Measurements from ENCODE around the gene ZNF609. TPM values are rescaled to one million over a fixed set of nuclear protein-coding genes. Genes with fewer than 3 reads are reported as not detected.

Gene ZNF609
- total and polyA plus RNA-seq, 4 donors = 4.6 to 18.1 (median 8.0) TPM

DNA sequence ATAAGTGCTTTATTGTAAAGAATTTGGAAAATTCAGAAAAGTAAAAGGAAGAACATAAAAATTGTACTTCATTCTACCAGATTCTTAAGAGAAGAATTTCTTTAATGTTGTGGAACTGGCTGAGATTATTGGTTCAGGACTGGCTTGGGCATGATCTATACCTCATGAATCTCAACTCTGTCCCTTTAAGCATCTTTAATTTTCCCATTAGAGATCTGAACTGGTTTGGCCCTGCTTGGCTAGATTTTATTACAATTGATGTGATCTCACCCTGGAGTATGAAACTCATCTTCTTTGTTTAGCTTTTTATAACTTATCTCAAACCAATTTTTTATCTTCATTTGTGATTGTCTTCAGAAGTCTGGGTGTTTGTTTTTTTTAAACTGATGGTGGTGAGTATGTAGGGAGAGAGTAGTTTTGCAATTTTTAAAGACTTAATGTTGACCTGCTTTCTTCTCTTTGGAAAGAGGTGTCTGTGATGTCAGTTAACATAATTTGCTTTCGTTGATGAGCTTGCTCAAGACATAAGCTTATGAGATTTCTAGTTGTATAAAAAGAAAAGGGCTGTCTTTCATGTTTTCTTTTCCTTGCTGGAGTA lies 61.9 kb downstream of the ZNF609 start:
- DNase-seq (ENCODE audit: low spot score) = no peak
- H3K36me3 ChIP-seq (ENCODE audit: control insufficient read depth in 4 of 4, insufficient read depth in 3 of 4, low read depth in 1 of 4, low read length in 3 of 4) = peaks cover 0 to 3% (median under 1%) of the 10 kb centered on the region in 4 donors
- H3K27ac ChIP-seq (ENCODE audit: low read depth in 1 of 2, low read length in 2 of 2) = no peak overlapping the region

More for the DNA sequence above, 61.9 kb downstream of the ZNF609 start:
- H3K4me3 ChIP-seq (ENCODE audit: low read depth in 1 of 3, low read length in 3 of 3) = no peak overlapping the region
- H3K9me3 ChIP-seq (ENCODE audit: control insufficient read depth in 4 of 4, low read length in 3 of 4) = no peaks in the 10 kb centered on the region
- H3K4me1 ChIP-seq (ENCODE audit: control insufficient read depth in 4 of 4, insufficient read depth in 4 of 4, low read length in 3 of 4) = peaks cover 0 to 7% (median 3%) of the 10 kb centered on the region in 4 donors
- H3K27me3 ChIP-seq (ENCODE audit: control insufficient read depth in 4 of 4, insufficient read depth in 4 of 4, low read length in 3 of 4) = no peaks in the 10 kb centered on the region
- 61% methylated on average over 1 of the region's 1 CpG for WGBS
- TF ChIP-seq JUND (IDR thresholded peaks at IDR 0.05) = no peak
- TF ChIP-seq HNF4A (conservative IDR thresholded peaks at IDR 0.05) = no peak
- TF ChIP-seq GABPA (IDR thresholded peaks at IDR 0.05 in 1 of 2, conservative IDR thresholded peaks at IDR 0.05 in 1 of 2) = no peak
- no peak for TF ChIP-seq RAD21 (IDR thresholded peaks at IDR 0.05)
- TF ChIP-seq TAF1 (conservative IDR thresholded peaks at IDR 0.05) = no peak
- TF ChIP-seq, protein P1, sequence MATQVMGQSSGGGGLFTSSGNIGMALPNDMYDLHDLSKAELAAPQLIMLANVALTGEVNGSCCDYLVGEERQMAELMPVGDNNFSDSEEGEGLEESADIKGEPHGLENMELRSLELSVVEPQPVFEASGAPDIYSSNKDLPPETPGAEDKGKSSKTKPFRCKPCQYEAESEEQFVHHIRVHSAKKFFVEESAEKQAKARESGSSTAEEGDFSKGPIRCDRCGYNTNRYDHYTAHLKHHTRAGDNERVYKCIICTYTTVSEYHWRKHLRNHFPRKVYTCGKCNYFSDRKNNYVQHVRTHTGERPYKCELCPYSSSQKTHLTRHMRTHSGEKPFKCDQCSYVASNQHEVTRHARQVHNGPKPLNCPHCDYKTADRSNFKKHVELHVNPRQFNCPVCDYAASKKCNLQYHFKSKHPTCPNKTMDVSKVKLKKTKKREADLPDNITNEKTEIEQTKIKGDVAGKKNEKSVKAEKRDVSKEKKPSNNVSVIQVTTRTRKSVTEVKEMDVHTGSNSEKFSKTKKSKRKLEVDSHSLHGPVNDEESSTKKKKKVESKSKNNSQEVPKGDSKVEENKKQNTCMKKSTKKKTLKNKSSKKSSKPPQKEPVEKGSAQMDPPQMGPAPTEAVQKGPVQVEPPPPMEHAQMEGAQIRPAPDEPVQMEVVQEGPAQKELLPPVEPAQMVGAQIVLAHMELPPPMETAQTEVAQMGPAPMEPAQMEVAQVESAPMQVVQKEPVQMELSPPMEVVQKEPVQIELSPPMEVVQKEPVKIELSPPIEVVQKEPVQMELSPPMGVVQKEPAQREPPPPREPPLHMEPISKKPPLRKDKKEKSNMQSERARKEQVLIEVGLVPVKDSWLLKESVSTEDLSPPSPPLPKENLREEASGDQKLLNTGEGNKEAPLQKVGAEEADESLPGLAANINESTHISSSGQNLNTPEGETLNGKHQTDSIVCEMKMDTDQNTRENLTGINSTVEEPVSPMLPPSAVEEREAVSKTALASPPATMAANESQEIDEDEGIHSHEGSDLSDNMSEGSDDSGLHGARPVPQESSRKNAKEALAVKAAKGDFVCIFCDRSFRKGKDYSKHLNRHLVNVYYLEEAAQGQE (IDR thresholded peaks at IDR 0.05) = no peak
- TF ChIP-seq, protein P2, sequence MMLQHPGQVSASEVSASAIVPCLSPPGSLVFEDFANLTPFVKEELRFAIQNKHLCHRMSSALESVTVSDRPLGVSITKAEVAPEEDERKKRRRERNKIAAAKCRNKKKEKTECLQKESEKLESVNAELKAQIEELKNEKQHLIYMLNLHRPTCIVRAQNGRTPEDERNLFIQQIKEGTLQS (IDR thresholded peaks at IDR 0.05) = no peak
- no peak for TF ChIP-seq EGR1 (IDR thresholded peaks at IDR 0.05; ENCODE audit: low read depth in 2 of 2)
- TF ChIP-seq, protein P3, sequence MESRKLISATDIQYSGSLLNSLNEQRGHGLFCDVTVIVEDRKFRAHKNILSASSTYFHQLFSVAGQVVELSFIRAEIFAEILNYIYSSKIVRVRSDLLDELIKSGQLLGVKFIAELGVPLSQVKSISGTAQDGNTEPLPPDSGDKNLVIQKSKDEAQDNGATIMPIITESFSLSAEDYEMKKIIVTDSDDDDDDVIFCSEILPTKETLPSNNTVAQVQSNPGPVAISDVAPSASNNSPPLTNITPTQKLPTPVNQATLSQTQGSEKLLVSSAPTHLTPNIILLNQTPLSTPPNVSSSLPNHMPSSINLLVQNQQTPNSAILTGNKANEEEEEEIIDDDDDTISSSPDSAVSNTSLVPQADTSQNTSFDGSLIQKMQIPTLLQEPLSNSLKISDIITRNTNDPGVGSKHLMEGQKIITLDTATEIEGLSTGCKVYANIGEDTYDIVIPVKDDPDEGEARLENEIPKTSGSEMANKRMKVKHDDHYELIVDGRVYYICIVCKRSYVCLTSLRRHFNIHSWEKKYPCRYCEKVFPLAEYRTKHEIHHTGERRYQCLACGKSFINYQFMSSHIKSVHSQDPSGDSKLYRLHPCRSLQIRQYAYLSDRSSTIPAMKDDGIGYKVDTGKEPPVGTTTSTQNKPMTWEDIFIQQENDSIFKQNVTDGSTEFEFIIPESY (IDR thresholded peaks at IDR 0.05) = no peak
- TF ChIP-seq HNF4G (IDR thresholded peaks at IDR 0.05) = no peak
- TF ChIP-seq YY1 (IDR thresholded peaks at IDR 0.05) = no peak
- TF ChIP-seq, protein P4, sequence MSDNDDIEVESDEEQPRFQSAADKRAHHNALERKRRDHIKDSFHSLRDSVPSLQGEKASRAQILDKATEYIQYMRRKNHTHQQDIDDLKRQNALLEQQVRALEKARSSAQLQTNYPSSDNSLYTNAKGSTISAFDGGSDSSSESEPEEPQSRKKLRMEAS (IDR thresholded peaks at IDR 0.05) = no peak
- TF ChIP-seq FOXA1 (IDR thresholded peaks at IDR 0.05) = no peak
- no peak for TF ChIP-seq FOXA2 (IDR thresholded peaks at IDR 0.05)
- TF ChIP-seq, protein P5, sequence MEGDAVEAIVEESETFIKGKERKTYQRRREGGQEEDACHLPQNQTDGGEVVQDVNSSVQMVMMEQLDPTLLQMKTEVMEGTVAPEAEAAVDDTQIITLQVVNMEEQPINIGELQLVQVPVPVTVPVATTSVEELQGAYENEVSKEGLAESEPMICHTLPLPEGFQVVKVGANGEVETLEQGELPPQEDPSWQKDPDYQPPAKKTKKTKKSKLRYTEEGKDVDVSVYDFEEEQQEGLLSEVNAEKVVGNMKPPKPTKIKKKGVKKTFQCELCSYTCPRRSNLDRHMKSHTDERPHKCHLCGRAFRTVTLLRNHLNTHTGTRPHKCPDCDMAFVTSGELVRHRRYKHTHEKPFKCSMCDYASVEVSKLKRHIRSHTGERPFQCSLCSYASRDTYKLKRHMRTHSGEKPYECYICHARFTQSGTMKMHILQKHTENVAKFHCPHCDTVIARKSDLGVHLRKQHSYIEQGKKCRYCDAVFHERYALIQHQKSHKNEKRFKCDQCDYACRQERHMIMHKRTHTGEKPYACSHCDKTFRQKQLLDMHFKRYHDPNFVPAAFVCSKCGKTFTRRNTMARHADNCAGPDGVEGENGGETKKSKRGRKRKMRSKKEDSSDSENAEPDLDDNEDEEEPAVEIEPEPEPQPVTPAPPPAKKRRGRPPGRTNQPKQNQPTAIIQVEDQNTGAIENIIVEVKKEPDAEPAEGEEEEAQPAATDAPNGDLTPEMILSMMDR (IDR thresholded peaks at IDR 0.05; ENCODE audit: low read depth, low read length, missing input control) = no peak
- no peak for TF ChIP-seq NR2F2 (IDR thresholded peaks at IDR 0.05)
- no peak for TF ChIP-seq SP1 (IDR thresholded peaks at IDR 0.05)
- H3K9ac ChIP-seq (ENCODE audit: low read depth in 1 of 2, low read length in 2 of 2) = no peak overlapping the region

Measured in liver (tissue), 9 donors.